NCI-H2227 treated with DMSO at 0.1 percent for 48 hours (cell line): ENCODE results near the gene RAPGEF6.
"Not testable (repeated sequence)": the region's sequence is repeated elsewhere in the genome, so short reads cannot be mapped to it uniquely, and the experiment has no call there.

Source experiments
- DNase-seq: peaks from one replicate; lab custom pipeline; 2025; lab: John Stamatoyannopoulos, UW

RAPGEF6 gene

GRCh38 chr5:131423056-131423455, 212.0 kb downstream of the RAPGEF6 start:
- no peak for DNase-seq

- no peak for DNase-seq
These were observed 215.2 kb downstream of the RAPGEF6 start for GRCh38 chr5:131419877-131420276.

- no peak for DNase-seq
These were observed 216.2 kb downstream of the RAPGEF6 start for GRCh38 chr5:131418846-131419245.

GRCh38 chr5:131417240-131417869, 217.7 kb downstream of the RAPGEF6 start:
- peak; percentile 44 for DNase-seq

GRCh38 chr5:131416729-131417128, 218.3 kb downstream of the RAPGEF6 start:
- no peak for DNase-seq

- DNase-seq, result no peak
These were observed 221.1 kb downstream of the RAPGEF6 start for GRCh38 chr5:131413605-131414559.

GRCh38 chr5:131406975-131407638, 227.9 kb downstream of the RAPGEF6 start:
- no peak for DNase-seq

- no peak for DNase-seq
These were observed 229.0 kb downstream of the RAPGEF6 start for GRCh38 chr5:131406076-131406475.

- no peak for DNase-seq
These were observed 229.4 kb downstream of the RAPGEF6 start for GRCh38 chr5:131405674-131406073.

GRCh38 chr5:131400585-131400984, 234.4 kb downstream of the RAPGEF6 start:
- DNase-seq, result no peak

GRCh38 chr5:131399007-131399406, 236.0 kb downstream of the RAPGEF6 start:
- not testable (repeated sequence) for DNase-seq

- DNase-seq, result no peak
These were observed 238.3 kb downstream of the RAPGEF6 start for GRCh38 chr5:131396630-131397273.

GRCh38 chr5:131396015-131396414, 239.0 kb downstream of the RAPGEF6 start:
- DNase-seq, result no peak

- DNase-seq, result no peak
These were observed 240.9 kb downstream of the RAPGEF6 start for GRCh38 chr5:131394128-131394527.

- no peak for DNase-seq
These were observed 241.5 kb downstream of the RAPGEF6 start for GRCh38 chr5:131393498-131393968.

- DNase-seq, result no peak
These were observed 242.4 kb downstream of the RAPGEF6 start for GRCh38 chr5:131392466-131393095.

GRCh38 chr5:131389869-131390265, 245.2 kb downstream of the RAPGEF6 start:
- no peak for DNase-seq

GRCh38 chr5:131389096-131389868, 245.7 kb downstream of the RAPGEF6 start:
- no peak for DNase-seq

GRCh38 chr5:131387255-131387654, 247.8 kb downstream of the RAPGEF6 start:
- no peak for DNase-seq

GRCh38 chr5:131386779-131387178, 248.2 kb downstream of the RAPGEF6 start:
- DNase-seq, result no peak

GRCh38 chr5:131386124-131386523, 248.9 kb downstream of the RAPGEF6 start:
- no peak for DNase-seq
